NCI-H460 (cell line): ENCODE results near the gene CYFIP1. TPM values are rescaled to one million over a fixed set of nuclear protein-coding genes. Genes with fewer than 3 reads are reported as not detected.

Source experiments
- DNase-seq: peaks from one replicate; pipeline ENCODE4 v3.0.0-alpha.2; 2016; ENCODE audit warnings: low read depth; ENCODE audit errors: extremely low read depth
- total RNA-seq: library from RNA; depleted of rRNA; stranded (reverse); fragments of >200 nt; shearing (Covaris generic); gene quantifications from 2 replicates; pipeline ENCODE4 v1.2.3, GENCODE V29; 2014

The CYFIP1 gene
- total RNA-seq, 1 experiment from 2014 or later, result 72.8 TPM

GRCh38 chr15:22925875-22926274 is 54.3 kb downstream of the CYFIP1 start:
- DNase-seq, result no peak

- no peak for DNase-seq
These were observed 58.2 kb downstream of the CYFIP1 start for GRCh38 chr15:22922003-22922402.

DNA sequence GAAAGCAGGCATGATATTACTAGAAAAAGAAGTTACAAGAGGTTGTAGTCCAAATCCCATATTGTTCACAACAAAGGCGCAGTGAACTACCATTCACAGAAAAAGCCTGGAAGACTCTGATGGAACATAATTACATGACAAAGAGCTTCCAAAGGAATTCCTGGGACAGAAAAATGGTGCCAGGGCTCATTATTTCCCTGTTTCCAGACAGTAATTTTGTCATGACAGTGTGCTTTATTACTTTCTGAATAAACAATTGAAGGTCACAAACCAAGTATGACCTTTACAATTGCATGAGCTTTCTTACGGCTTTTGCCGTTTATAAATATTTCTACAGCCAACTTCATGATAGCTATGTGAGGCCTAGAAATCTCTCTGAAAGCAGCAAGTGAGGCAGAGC is 61.0 kb downstream of the CYFIP1 start:
- no peak for DNase-seq

- DNase-seq, result no peak
These were observed 61.5 kb downstream of the CYFIP1 start for GRCh38 chr15:22918596-22919140.

GRCh38 chr15:22918056-22918455 is 62.1 kb downstream of the CYFIP1 start:
- DNase-seq, result no peak

- DNase-seq, result no peak
These were observed 62.6 kb downstream of the CYFIP1 start for GRCh38 chr15:22917556-22917955.

DNA sequence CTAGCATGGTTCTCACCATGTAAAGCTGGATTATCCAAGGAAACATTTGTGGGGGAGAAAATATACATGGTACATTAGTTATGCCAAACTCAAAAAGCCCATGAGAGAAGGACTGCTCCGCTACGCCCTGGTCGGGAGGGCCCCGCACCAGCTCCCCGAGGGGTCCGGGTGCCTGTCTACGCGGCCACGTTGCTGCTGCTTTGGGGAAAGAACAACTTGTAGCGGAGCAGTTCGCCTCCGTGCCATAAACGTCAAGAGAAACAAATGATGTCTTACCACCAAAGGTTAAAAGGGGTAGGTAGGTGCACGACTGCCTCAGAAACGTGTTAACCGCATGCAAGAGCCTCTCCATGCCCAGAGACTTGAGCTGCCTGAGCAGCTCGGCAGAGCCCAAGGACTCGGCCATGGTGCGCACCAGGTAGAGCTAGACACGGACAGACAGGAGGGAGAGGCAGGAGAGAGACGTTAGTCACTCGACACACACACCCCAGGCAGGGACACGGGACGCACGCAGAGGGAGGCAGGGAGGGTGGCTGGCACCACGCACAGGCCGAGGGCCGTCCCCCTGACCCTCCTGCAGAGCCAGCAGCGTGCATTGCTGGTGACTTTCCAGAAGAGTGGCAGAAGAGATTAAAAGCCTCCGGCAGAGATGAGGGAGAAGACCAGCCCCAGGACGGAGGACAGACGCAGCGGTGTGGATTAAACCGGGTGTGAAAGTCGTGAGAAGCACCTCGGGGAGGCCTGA is 63.4 kb downstream of the CYFIP1 start:
- DNase-seq, result no peak

- no peak for DNase-seq
These were observed 64.2 kb downstream of the CYFIP1 start for GRCh38 chr15:22915866-22916515.

- DNase-seq, result no peak
These were observed 66.4 kb downstream of the CYFIP1 start for GRCh38 chr15:22913646-22914380.

GRCh38 chr15:22912256-22912655 is 67.9 kb downstream of the CYFIP1 start:
- no peak for DNase-seq

- no peak for DNase-seq
These were observed 68.9 kb downstream of the CYFIP1 start for GRCh38 chr15:22911306-22911705.

- DNase-seq, result no peak
These were observed 71.3 kb downstream of the CYFIP1 start for GRCh38 chr15:22908830-22909229.

DNA sequence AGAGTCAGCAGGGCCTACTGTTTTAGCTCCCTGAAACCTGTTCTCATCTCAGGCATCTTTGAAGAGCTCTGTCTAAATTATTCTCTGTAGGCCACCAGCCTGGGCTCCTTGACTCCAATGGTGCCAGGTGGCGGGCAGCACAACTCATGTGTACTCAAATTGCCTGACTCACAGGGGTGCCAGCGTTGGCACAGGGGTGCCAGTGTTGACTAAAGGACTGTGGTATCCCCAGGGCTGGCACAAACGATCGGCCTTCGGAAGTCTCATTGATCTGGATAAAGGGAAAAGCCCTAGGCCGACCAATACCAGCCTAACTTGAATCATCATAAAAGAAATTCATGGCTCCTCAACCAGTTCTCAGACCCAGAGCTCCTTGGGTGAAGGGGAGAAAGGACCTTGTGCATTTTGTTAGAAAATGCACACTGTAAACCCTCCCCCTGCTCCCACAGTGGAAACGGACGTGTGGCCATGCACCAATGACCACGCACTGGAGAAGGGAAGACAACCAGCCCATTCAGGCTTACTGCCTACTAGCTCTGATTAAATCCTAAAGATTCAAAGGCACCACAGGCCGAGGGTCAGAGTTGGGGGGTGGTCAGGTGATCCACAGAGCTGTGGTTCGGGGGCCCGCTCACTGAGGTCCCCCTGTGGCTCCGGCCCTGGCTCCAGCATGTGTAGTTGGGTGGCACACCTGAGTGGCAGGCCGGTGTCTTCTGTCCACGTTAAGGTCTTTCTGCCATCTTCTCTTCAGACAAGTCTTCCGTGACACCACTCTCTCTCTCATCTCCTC is 72.8 kb downstream of the CYFIP1 start:
- no peak for DNase-seq

DNA sequence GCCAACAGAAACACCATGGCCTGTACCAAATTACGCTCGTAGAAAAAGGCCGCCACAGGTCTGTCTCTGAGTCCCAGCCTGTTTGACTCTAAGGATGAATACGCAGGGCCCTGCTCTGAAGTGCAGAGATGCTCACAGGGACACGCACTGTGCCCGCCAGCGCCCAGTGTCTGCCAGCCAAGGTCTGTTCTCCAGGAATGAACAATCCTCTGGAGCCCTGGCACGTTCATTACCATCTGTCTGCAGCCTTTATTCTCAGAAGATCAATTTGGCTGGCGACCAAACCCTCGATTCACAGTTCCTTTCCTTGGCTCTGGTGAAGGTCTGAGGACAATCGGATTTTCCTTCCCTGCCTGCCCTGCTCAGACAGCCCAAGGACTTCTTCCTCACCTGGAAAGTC is 75.4 kb downstream of the CYFIP1 start:
- no peak for DNase-seq

- DNase-seq, result no peak
These were observed 76.1 kb downstream of the CYFIP1 start for GRCh38 chr15:22903961-22904534.

GRCh38 chr15:22903427-22903826 is 76.7 kb downstream of the CYFIP1 start:
- no peak for DNase-seq

- no peak for DNase-seq
These were observed 77.2 kb downstream of the CYFIP1 start for GRCh38 chr15:22902981-22903380.

- DNase-seq, result no peak
These were observed 77.6 kb downstream of the CYFIP1 start for GRCh38 chr15:22902578-22902977.

DNA sequence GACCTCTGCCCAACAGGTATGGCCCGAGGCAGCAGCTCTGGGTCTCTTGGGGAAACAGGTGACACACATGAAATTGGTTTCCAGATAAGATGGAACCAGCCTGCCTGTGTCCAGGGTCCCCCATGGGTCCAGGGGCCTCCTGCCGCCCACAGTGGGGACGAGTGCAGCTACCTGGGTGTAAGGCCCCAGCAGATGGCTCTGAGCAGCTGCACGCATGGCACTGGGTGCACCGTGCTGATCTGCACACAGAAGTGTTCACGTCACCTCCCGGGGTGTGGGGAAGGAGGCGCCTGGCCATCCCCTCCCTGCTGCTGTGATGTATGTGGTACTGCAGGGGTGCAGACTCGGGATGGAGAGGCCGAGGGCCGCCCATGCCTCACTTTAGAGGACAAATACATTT is 78.1 kb downstream of the CYFIP1 start:
- no peak for DNase-seq

DNA sequence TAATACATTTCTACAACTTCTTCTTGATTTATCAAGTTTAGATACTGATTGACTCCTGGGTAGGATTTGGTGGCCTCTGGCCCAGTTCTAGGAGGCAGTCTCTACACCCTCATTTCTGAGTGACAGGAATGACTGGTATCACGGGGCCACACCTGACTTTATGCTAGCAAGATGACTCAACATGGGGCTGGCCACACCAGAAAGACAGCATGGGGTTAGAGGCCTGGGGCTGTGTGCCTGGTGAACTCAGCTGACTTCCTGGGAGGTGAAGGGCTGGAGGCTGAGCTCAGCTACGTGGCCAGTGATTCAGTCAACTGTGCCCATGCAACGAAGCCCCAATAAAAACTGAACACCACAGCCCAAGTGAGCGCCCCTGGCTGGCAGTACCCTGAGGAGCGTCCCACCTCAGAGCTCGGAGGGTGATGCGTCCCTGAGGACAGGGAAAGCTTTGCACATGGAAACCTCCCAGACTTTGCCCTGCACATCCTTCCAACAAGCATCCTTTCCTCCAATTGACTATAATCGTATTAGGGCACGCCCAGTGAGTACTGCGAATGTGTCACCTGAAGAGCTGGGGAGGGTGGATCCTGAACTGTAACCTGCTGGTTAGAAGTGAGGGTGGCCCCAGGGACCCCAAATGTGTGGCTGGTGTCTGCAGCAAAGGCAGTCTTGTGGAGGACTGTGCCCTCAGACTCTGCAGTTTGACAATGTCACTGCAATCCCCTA is 84.5 kb downstream of the CYFIP1 start:
- DNase-seq, result no peak
